Measurements from ENCODE around the gene NMS. TPM values are rescaled to one million over a fixed set of nuclear protein-coding genes. Genes with fewer than 3 reads are reported as not detected.

NMS gene
- total and polyA plus RNA-seq, 2 of the 8 experiments (the other 6 are each of a cell fraction or from before 2014, with no cell fraction given): not detected

DNA sequence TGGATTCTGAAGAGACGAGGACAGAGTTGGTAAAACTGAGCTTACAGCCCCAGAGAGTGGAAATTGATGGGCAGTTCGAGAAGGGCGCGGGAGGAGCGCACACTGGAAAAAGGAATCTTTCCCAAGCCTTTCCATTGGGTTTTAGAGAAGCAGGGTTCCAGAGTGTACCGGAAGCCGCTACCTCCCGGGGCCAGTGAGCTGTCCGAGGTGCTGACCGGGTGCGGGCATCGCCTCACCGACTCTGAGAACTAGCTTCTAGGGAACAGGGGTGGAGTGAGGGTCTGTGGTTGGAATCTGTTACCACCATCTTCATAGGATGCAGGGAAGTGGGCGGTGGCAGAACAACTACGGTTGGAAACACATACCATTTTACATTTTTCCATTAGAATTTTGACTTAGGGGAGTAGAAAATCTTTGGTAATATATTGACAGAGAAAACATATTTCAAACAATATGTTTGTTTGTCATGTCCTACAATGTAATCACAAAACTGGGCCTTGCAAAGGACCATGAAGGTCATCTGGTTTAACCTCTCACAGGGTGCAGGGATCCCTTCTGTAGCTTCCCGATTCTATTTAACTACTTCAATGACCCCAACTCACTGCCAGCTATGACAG lies 724 bp downstream of the NMS start:
- no peak overlapping the region for H4K5ac ChIP-seq (ENCODE audit: insufficient read length, low read depth, low read length)
- no peaks in the 10 kb centered on the region for H3K79me2 ChIP-seq (ENCODE audit: control insufficient read depth in 1 of 2, insufficient read depth in 2 of 2, low read length in 2 of 2)
- H2AK5ac ChIP-seq (ENCODE audit: low read depth, low read length): no peak overlapping the region
- ChIA-PET POLR2A (ENCODE audit: partially characterized antibody) (interaction anchor here (1.4 to 1.6 kb wide), 2 partner anchors 23 to 92 kb away, joined by 3 read pairs; partner anchors contain the start of gene PDCL3), CTCF (ENCODE audit: partially characterized antibody) (interaction anchor here (0.9 to 1.1 kb wide), 4 partner anchors 11 to 169 kb away, joined by 3 to 5 read pairs (median 4); no protein-coding TSS in a partner anchor)
- H2BK120ac ChIP-seq (replicated peaks; ENCODE audit: low read depth, low read length): no peak overlapping the region
- H3K79me1 ChIP-seq (ENCODE audit: low read depth, low read length): no peaks in the 10 kb centered on the region
- no peak overlapping the region for H2BK5ac ChIP-seq (ENCODE audit: low read depth, low read length)
- H3K23ac ChIP-seq (ENCODE audit: insufficient read length): no peak overlapping the region
- H4K8ac ChIP-seq (ENCODE audit: extremely low read depth, insufficient read depth, low read length): no peak overlapping the region
- no peaks in the 10 kb centered on the region for H3K23me2 ChIP-seq (ENCODE audit: low read depth, low read length)
- DNase-seq (ENCODE audit: low read depth in 1 of 2, low spot score in 2 of 2) (peak; percentile 39 to 85), FAIRE-seq (no peak)
- H3K14ac ChIP-seq (ENCODE audit: insufficient read length): no peak overlapping the region
- H4K91ac ChIP-seq (replicated peaks; ENCODE audit: insufficient read length, low read length): no peak overlapping the region
- H2AFZ ChIP-seq (ENCODE audit: low read length): no peak overlapping the region
- no peaks in the 10 kb centered on the region for H3K36me3 ChIP-seq (ENCODE audit: control insufficient read depth in 2 of 4, insufficient read depth in 4 of 4, low read length in 3 of 4)
- no peak overlapping the region for H3K4me3 ChIP-seq (ENCODE audit: extremely low read depth in 1 of 4, insufficient read depth in 2 of 4, low read depth in 3 of 4, low read length in 4 of 4)
- H3K4ac ChIP-seq (replicated peaks; ENCODE audit: insufficient read length, low read depth, low read length): no peak overlapping the region
- no peak overlapping the region for H2BK15ac ChIP-seq (ENCODE audit: low read length)
- no peak overlapping the region for H2BK12ac ChIP-seq (ENCODE audit: low read depth, low read length)
- no peak for TF ChIP-seq SIRT6 (IDR thresholded peaks at IDR 0.05; ENCODE audit: low read length)
- TF ChIP-seq EGR1 (IDR thresholded peaks at IDR 0.05; ENCODE audit: borderline replicate concordance, low read depth, low read length): no peak
- no peak overlapping the region for H2BK20ac ChIP-seq (ENCODE audit: low read length)
- no peaks in the 10 kb centered on the region for H4K20me1 ChIP-seq (replicated peaks in 1 of 2; ENCODE audit: control insufficient read depth in 1 of 2, insufficient read depth in 2 of 2, low read length in 2 of 2)
- WGBS, 2 experiments (ENCODE audit: extremely low coverage in 1 of 2, insufficient coverage in 1 of 2, insufficient read length in 1 of 2, insufficient replicate concordance in 2 of 2, low coverage in 1 of 2, low lambda C conversion rate in 2 of 2, missing lambda C conversion rate in 1 of 2): 73% methylated on average over 15 of the region's 16 CpGs; no CpG with 5 or more reads in 1 of the 2 experiments
- H3K27ac ChIP-seq (ENCODE audit: low read depth, low read length): no peak overlapping the region
- H3K4me1 ChIP-seq (replicated peaks in 1 of 4; ENCODE audit: control insufficient read depth in 3 of 4, insufficient read depth in 4 of 4, low read length in 3 of 4): no peaks in the 10 kb centered on the region
- H3K27me3 ChIP-seq (replicated peaks in 1 of 4; ENCODE audit: control insufficient read depth in 3 of 4, extremely low read depth in 1 of 4, insufficient read depth in 3 of 4, low read length in 3 of 4): no peaks in the 10 kb centered on the region
- no peaks in the 10 kb centered on the region for H3K9me3 ChIP-seq (ENCODE audit: insufficient read depth in 2 of 2, low read depth in 1 of 2, low read length in 1 of 2)
- H3K9ac ChIP-seq (replicated peaks in 1 of 4; ENCODE audit: extremely low read depth in 1 of 4, low read depth in 3 of 4, low read length in 3 of 4): no peak overlapping the region
- H3K18ac ChIP-seq (ENCODE audit: extremely low read depth, low read length): no peak overlapping the region
- H3K56ac ChIP-seq (replicated peaks; ENCODE audit: insufficient read length, low read depth, low read length): no peak overlapping the region
- no peak overlapping the region for H3K4me2 ChIP-seq (ENCODE audit: insufficient read depth in 1 of 2, low read depth in 2 of 2, low read length in 2 of 2)

Measured in H1 (cell line).